COLO829 (cell line): ENCODE results near the gene TMEM82.

Experiments used
- DNase-seq: peaks from one replicate; pipeline ENCODE4 v3.0.0; 2012; ENCODE audit warnings: low spot score

Gene TMEM82

GRCh38 chr1:15736038-15736891 lies 6.0 kb upstream of the TMEM82 start, which contains the start of gene SLC25A34:
Gene SLC25A34 (plus strand): TSS chr1:15736258. CDS start chr1:15736486, 228 bp downstream.
- no peak for DNase-seq

DNA sequence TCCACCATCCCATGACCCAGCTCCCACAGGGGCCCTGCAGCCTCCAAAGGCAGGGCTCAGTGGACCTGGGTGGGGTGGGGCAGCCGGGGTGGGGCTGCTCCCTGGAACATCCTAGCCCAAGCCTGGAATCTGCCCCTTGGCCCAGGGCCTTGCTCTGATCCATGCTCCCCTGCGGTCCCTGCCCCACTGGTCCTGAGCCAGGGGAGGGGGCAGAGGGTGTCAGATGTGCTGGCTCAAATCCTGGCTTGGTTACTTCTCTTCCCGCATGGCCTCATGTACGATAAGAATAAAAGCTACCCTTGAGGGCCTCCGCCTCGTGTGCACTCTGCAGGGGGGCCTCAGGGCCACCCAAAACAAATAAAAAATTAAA lies 5.4 kb upstream of the TMEM82 start:
- no peak for DNase-seq

- DNase-seq = no peak
Observed at GRCh38 chr1:15737324-15738319, 4.7 kb upstream of the TMEM82 start.

DNA sequence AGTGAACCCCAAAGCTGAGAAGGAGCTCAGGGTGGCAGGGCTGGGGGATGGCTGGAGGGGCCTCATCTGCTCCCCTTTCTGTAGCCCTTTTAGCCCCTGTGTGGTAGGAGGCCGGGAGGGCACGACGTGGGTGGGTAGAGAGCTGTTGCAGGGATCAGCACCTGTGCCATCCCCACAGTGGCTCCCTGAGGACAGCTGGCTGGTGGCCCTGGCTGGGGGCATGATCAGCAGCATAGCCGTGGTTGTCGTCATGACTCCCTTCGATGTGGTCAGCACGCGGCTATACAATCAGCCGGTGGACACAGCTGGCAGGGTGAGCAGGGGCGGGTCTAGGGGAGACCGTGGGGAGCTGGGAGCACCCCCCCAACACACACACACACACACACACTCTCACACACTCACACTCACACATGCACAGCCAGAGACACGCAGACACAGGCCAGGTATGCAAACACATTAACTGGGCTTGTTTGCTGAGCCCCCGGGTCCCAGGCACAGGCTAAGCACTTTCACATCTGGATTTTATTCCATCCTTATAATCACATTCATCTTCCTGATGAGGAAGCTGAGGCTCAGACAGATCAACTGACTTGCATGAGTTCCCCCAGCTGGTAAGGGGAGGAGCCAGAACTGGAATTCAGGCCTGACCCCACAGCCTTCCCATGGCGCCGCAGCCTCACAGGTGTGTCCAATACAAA lies 3.7 kb upstream of the TMEM82 start:
- no peak for DNase-seq

DNA sequence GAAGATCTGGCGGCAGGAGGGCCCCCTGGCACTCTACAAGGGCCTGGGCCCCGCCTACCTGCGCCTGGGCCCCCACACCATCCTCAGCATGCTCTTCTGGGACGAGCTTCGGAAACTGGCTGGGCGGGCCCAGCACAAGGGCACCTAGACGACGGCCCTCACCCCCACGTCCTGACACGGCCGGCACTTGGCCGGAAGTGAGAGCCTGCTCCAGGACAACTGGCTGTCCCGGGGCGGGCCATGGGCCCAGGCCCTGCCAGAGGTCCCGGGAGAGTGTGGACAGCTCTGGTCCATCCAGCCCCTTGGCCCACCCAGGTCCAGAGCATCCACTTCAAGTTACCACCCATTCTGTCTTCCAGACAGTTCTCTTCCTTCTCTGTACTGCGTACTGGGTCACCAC lies 3.0 kb upstream of the TMEM82 start:
- no peak for DNase-seq

GRCh38 chr1:15739745-15740144 lies 2.6 kb upstream of the TMEM82 start:
- DNase-seq = no peak

DNA sequence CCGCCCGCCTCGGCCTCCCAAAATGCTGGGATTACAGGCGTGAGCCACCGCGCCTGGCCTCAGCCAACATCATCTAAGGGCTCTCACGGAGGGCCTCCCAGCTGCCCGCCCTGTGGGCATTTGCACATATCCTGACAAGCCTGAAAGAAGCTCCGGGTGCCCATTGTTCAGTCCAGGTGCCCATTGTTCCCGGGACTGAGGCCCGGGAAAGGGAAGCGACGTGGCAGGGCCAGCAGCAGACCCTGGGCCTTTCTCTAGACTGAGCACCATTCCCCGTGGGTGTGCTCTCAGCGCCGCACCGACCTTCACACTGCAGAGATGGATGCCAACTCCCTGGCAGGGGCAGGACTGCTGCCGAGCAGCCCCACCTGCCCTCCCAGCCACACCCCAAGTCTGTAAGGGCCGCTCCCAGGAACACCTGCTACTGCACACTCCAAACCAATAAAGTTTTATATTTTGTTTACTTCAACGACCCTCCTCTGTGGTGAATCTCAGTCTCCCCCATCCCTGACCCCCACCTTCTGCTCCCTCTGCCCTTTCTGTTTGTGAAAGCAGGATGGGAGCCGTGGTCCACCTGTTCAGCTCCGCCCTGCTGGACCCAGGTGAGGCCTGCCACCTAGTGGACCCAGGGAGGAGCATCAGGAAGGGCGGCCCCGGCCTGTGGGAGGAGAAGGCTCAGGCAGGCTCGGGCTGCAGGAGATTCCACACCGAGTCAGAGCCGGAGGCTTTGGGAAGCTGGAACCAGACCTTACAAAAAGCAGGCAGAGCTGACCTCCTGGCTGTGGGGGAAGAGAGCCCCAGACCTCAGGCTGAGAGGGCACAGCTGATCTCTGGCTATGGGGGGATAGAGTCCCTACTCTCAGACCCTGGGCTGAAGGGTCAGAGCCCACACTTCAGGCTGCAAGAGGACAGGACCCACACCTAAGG lies 1.1 kb upstream of the TMEM82 start:
- DNase-seq = peak; percentile 28

- no peak for DNase-seq
Observed at GRCh38 chr1:15744122-15744679, 1.9 kb downstream of the TMEM82 start.

GRCh38 chr1:15747378-15747777 lies 5.1 kb downstream of the TMEM82 start:
- DNase-seq = no peak

DNA sequence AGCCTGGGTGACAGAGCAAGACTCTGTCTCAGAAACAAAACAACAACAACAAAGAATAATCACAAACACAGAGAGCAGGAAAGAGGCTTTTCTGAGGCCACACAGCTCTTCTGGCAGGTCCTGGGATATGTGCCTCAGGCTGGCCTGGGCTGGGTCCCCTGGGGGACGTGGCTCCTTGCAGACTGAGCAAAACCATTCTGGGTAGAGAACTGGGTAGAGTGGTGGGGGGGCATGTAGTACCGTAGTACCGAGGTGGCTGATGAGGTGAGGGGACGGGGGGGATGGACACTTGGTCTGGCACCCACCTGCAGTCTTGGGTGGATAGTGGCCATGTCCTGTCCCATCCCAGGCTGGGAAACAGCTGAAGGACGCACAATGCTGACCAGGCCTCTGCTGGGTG lies 6.0 kb downstream of the TMEM82 start:
- no peak for DNase-seq

DNA sequence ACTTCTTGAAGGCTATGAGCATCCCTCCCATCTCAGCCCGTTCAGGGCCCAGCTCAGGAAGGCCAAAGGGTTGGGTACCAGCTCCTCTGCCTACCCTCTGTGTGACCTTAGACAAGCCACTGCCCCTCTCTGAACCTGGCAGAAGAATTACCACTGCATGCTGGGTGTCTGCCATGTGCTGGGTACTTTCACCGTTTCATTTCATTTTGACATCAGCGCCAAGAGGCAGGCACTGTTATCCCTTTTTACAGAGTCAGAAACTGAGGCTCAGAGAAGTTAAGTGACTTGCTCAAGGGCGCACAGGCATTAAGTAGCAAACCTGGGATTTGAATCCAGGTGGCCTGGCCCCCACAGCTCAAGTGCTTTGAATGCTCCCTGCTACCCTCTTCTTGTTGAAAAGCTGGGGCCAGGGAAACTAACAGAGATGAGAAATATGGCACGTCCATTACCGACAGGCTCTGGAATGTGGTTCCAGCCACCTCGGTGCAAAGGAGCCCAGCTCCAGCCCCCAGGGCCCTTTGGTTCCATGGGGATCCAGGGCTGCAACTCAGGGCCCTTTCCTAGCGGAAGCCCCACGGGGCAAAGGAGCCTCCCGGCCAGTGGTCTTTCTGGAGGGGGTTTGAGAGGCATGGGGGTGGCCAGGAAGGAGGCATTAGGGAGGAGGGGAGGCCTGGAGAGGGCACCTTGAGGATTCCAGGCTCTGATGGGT lies 6.5 kb downstream of the TMEM82 start:
- no peak for DNase-seq

DNA sequence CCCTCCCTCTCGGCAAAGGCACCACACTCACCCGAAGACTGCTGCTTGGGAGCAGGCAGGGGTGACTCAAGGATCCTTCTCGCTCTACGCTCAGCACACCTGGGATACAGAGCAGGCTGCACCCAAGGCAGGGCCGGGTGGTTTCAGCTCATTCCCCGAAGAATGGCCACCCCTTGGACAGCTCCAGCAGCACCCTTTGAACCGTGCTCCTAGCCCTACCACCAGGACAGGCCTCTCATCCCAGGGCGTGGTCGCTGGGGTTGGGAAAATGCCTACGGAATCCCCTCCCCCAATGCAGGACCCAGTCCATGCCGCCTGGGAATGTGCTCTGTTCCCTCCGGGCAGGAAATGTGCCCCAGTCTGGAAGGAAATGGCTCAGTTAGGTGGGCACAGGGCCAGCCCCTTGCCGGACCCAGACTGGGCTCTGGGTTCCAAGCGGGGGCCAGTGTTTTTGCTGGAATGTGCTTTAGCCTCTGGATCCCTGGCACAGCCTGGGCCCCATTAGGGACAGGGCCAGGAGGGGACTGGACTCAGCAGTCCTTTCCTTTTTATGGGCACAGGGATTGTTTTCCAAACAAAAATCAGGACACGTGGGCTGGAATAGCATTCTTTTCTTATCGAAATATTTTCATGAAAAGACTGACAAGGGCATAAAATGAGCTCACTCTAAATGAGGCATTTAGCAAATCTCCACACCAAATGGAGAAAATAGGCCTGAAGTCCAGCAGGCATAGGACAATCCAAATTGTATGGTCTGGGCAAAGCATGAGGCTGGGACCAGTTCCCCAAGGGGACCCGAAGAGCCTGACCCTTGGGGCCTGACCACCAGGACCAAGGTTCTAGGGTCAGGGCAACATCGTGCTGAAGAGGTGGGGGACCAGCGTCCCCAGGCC lies 7.3 kb downstream of the TMEM82 start:
- DNase-seq = no peak

DNA sequence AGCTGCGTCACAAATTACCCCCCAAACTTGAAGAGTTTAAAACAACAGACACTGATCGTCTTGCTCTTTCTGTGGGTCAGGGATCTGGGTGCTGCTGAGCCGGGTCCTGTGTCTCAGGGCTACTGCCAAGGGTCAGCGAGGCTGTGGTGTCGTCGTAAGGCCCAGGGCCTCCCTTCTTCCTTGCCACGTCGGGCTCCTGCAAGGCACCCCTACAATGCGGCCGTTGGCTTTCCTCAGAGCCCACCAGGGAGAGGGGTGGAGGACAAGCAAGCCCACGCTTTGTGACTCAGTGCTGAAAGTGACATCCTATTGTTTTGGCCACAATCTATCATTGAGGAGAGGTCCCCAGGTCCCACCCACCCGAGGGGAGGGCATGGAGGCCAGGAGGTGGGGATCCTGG lies 8.6 kb downstream of the TMEM82 start:
- DNase-seq = no peak

- DNase-seq = no peak
Observed at GRCh38 chr1:15751717-15752116, 9.4 kb downstream of the TMEM82 start.

DNA sequence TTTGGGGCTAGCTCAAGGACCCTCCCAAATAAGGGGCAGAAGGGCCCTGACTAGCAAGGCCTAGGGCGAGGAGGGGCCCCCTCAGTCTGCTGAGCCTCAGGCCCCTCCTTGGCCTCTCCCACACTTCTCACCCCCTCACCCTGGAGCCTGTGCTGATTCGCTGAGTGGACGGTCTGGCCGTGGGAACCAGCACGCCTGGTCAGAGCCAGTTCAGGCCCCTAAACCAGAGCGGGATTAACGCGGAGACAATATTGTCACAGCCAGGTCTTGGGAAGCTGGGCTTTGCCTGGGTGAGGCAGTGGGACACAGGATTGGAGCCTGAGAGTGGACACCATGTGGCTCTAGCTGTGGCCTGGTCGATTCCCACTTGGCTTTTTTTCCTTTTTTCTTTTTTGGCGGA lies 11.5 kb downstream of the TMEM82 start:
- no peak for DNase-seq

GRCh38 chr1:15755021-15755645 lies 12.8 kb downstream of the TMEM82 start:
- no peak for DNase-seq

DNA sequence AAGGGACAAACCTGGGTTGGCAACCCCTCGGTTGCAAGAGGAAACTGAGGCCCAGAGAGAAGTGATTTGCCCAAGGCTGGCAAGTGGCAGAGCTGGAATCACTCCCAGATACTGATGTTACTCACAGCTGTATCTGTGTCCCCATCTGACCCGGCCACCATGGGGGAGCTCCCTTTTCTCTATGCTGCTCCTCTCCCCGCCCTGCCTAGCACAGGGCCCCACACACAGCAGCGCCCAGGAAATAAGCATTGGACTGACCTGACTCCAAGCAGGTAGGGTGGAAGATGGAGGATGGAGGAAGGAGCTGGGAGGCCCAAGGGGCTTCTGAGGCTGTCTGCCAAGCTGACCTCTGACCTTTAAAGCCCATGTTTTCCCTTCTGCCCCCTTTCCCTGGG lies 13.3 kb downstream of the TMEM82 start:
- DNase-seq = no peak

DNA sequence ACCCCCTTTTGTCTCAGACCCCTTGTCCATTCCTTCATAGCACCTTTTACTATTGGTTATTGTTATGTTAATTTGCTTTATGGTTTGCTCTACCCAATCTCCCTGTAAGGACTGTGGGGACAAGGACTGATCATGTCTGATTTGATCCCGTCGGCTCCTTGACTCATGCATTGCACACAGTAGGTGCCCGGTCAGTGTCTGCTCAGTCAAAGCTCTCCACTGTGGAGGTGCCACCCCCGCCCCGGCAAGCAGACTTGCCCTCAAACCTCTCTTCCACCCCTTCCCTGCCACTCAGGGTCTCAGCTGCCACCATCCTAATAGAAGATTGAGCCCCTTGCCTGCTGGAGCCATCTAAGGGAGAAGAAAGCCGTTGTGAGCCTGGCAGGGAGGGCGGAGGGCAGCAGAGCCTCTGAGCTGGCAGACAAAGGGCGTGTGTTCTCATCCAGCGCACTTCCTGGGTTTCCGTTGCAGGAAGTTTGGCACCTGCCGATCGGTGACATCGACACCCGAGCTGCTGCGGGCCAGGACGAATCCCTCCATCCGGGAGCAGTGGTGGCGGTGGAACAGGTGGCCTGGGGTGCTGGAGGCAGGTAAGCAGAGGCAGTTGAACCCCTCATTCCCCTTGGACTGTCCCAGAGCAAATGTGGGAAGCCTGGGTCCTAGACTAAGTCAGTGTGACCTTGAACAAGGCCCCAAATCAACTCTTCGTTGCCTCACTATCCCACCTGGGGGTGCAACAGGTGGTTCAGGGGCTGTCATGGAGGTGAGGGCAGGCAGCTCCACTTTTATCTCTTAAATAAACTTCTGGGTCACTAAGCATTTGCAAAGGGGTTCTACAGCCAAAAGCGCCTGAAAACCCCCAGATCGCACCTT lies 14.1 kb downstream of the TMEM82 start:
- DNase-seq = peak; percentile 66
